Vagina (tissue), 2 donors: ENCODE results near the gene ST6GALNAC3.

Experiments used
- CTCF ChIP-seq, 3 experiments: fragments of 450-650 bp in 2 of 3; fragments of 200-600 bp in 1 of 3; sonication (generic) in 1 of 3; IDR thresholded peaks; one replicate each; pipeline ENCODE4 v1.5.1; 2017 to 2019; ENCODE audit warnings: antibody characterized with exemption in 3 of 3, mild to moderate bottlenecking in 2 of 3, moderate library complexity in 2 of 3
- POLR2A ChIP-seq, 2 donors: fragments of 450-650 bp; IDR thresholded peaks; one replicate each; pipeline ENCODE4 v1.6.1; 2017; ENCODE audit warnings: antibody characterized with exemption in 2 of 2, mild to moderate bottlenecking in 2 of 2, moderate library complexity in 2 of 2
- POLR2AphosphoS5 ChIP-seq, 2 donors: sonication (generic); formaldehyde crosslinking; IDR thresholded peaks; one replicate each; pipeline ENCODE4 v1.9.0; 2017; ENCODE audit warnings: antibody characterized with exemption in 2 of 2, mild to moderate bottlenecking in 2 of 2, low read depth in 1 of 2; ENCODE audit not compliant: insufficient read depth in 1 of 2

GRCh38 chr1:76287917-76288316 lies 213.4 kb downstream of the ST6GALNAC3 start:
- TF ChIP-seq CTCF (IDR thresholded peaks at IDR 0.05) (no peak), POLR2A (IDR thresholded peaks at IDR 0.05) (no peak), POLR2AphosphoS5 (IDR thresholded peaks at IDR 0.05; ENCODE audit: insufficient read depth in 1 of 2, low read depth in 1 of 2) (no peak)
